NCI-H82 treated with DMSO at 0.1 percent for 48 hours (cell line): ENCODE measurements around the gene SLC9A9.
"Not testable (repeated sequence)": the region's sequence is repeated elsewhere in the genome, so short reads cannot be mapped to it uniquely, and the experiment has no call there.

ENCODE experiments used
- DNase-seq: peaks from one replicate; lab custom pipeline; 2025; ENCODE audit not compliant: unreplicated experiment; lab: John Stamatoyannopoulos, UW

SLC9A9 gene

DNA sequence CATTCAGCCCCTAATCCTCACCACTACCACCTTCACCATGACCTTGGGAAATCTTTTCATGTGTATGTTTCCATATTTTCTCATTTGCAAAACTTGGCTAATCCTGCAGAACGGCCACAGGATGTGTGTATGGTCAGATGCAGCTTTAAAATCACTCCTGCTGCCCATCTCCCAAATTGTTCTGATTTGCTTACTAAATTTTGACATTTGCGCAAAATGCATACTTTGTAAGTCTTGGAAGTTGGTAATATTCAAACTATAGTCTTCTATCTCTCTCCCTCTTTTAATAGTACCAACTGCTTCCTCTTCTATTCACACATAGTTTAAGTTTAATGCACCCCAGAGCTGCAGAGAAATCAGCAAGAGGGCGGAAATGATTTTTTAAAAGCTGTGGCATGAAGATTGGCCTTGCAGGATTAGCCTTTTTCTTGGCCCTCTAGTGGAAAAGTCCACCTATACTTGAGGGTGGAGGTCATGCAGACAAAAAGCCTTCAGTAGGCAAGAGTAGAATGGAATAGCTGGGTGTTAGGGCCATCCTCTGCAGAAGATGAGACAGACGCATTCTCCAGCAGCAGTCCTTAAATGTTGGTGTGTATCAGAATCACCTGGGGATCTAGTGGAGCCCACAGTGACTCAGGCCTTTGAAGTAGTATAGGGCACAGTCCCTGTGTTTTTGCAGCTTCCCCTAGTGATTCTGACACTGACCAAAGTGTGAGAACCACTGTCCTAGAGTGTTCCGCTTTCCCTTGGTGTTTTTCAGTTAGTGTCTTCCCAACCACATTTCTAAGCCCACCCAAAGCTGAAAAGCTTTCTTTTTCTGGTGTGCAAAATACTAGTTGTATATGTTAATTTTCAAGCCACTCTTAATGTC is 547.0 kb downstream of the SLC9A9 start:
- DNase-seq, result no peak

DNA sequence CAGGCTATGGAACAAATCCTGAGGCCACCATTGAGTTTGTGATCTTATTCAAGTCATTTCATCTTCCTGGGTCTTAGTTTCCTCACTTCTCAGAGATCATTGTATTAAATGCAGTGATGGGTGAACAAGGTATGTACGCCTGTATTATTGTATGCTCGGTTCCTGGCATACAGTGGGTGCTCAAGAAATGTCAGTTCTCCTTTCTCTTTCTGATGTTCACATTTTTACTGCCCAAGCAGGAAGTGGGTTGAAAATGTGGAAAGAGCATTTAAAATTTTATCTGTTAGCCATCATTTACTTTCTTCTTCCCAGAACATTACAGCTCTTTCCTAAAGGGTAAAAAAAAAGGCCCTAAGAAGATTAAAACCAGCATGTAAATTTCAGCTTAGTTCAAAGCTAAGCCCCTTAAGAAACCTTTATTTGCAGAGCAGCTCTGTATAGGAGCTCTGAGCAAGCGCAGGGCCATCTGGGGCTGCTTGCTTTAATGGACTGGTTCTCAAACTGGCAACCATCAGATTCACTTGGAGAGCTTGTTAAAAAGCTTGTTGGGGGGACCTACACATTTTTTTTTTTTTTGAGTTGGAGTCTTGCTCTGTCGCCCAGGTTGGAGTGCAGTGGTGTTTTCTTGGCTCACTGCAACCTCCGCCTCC is 549.3 kb downstream of the SLC9A9 start:
- DNase-seq, result peak; percentile 93

DNA sequence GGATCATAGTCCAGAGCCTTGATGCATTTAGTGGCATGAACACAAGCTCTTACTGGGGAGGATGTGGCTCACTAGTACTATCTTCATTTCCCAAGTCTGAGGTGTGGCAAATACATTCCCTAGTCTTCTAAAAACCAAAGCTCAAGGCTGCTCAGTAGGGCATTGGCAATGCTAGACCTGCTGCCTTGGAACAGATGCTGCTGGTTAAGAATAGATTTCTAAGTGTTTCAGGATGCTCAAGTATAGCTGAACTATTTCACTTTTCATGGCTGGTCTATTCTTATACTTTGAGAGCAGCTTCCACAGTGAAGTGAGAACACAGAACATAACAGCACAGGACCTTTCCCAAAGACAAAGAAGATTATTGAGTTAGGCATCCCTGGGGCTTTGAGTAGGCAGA is 549.9 kb downstream of the SLC9A9 start:
- DNase-seq, result peak; percentile 87

DNA sequence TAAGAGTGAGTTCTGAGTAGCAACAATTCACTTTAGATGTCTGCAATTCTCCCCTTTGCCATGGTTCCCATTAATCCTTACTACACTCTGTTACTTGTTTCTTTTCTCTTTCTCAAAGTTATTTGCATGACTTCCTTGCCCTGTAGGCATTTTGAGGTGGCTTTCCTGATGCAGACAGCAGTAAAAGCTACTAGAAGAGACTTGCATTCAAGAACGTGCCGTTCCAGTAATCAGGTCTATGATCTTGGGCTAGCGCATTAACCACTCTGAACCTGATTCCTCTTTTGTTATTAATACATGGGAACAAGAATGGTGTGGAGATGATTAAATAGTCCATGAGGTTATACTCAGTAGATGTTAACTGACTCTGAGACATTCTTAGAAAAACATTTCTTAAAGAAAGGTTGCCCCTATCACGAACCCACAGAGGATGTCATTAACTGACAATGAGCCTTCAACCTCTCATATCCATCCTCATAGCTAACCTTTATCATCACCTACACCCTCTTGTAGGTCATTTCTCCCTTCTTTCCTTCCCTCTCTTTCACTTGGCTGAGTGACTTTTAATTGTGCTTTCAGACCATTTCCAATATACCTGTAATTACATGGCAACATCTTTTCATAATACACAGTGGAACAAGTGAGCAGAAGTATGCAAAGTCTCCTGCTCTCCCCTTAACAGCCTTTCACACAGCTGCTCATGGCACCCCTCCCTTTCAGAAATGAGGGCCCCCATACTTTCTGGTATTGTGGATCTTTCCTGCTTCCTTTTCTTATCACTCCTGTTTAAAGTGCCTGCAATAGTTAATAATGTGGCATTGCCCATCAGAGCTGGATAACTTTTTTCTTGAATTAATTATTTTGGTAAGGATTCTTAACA is 552.8 kb downstream of the SLC9A9 start:
- no peak for DNase-seq

DNA sequence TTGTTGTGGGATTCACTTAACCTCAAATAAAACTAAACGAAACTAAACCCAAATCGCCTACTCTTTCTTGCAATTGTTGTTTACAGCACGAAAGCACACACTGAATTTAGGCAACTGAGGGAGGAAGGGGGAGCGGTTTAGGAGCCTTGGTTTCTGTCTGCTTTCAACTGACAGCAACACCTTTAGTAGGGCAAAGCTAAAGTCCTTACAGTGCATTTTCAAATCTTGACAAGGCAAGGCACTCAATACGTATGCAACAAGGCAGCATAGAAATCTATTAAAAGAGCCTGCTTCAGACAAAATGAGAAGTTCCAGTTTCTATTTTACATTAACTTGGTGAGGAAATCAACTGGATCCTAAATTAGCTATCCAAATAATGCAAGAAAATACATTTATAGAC is 554.1 kb downstream of the SLC9A9 start:
- no peak for DNase-seq

DNA sequence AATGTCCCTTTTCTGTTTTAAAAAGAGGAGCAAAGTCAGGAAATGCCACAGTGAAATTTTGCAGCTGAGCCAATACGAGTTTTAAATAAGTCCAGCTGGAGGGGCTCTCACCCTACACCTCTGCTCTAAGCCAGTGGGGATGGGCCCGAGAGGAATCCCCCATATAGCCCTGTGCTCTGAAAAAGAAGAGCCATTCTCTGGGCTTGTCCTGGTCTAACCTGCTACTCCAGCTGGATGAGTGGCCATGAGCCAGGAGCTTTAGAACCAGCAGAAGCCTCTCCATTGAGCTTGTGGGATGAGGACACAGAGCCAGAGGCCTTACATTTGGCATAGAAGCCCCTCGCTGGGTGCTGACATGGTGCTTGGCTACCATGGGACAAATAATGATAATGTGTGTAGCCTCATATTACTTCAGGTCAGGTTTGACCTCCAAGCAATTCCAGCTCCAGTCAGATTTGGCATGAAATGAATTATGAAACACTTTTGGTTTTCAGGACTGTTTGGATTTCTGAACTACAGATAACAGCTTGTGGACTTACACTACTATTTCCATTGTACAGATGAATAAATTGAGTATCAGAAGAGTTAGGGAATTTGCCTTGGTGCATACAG is 556.3 kb downstream of the SLC9A9 start:
- no peak for DNase-seq

DNA sequence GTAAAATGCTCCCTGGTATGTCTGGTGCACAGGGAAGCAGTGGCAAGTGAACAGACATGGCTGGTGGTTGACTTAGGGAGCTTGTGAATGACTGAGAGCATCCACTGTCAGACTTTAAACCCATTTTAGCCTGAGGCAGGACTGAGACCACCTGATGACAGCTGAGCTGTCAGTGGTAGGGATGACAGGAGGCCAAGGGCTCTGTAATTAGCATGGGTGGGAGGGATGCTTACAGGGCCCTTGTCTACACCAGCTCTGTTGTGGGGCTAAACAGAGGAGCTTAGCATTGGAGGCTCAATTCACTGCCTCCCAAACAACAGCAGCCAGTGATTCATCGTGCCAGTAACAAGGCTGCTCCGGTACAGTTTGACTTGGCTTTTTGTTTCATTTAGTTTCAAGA is 559.3 kb downstream of the SLC9A9 start:
- DNase-seq, result no peak

DNA sequence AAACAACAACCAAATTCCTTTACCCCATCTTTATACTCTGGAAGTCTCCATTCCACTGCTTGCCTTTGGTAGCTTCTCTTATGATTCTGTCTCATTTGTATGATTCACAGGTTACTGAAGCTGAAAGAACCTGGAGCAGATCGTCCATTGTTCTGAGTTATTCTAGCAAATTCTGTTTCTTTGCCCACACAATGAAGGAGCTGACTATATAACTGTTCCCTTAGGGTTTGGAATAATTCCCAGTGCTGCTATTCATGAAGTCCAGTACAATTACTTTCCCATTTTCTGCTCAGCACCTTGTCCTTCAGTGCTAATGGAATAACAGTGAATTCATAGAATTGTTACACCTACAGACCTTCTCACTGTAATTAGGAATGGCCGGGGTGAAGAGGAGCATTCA is 560.9 kb downstream of the SLC9A9 start:
- no peak for DNase-seq

DNA sequence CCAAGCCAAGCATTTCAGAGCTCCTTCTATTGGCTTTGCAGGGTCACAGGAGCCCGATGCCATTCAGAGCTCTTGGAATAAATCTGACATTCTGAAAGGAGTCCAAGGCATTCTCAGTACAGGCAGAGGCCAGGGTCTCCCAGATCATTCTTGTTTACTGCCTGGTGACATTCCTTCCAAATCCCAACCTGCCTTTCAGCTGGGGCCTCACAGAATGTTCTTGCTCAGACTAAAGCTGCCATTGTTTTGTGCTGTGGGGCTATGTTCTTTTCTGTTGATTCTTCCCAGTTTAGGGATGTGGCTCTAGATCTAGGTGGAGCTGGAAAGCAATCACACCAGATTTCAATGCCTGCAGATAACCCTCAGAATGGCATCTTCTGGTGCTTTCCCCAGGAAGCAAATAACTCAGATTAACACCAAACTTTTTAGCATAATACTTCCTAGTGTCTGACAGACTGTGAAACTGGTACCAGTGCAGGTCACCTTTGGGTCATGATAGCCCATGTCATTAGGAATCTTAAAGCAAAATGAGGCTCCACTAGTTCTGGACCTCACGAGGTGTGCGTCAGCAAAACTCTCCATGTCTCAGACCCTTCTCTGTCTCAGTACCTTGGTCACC is 561.8 kb downstream of the SLC9A9 start:
- DNase-seq, result no peak

DNA sequence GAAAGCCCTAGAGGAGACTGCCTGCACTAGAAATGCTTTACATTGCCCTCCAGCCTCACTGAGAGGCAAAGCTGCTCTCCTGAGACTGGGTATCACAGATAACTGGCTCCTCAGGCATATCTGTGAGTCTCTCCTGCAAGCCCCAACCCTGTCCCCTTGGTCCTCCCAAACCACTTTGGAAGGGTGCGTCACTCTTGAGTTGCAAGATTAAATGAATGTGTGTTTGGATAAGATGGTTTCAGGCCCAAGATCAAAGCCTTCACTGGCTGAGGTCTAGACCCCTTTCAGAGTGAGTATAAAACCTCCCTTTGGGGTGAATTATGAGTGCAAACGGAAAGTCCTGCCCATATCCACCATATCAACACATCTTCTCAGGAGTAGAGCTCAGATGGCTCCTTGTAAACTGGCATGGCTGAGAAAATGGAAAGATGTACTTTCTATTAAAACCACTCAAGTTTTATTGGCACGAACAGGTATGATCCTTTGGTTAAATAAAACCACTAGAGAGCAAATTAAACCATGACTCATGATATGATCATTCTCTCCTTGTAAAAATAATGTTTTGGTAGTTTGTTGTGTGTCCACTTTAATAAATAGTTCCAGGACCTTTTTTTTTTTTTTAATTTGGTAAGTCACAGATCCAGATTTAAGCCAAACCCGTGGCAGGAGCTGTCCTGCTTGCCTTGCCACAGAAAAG is 564.7 kb downstream of the SLC9A9 start:
- no peak for DNase-seq

DNA sequence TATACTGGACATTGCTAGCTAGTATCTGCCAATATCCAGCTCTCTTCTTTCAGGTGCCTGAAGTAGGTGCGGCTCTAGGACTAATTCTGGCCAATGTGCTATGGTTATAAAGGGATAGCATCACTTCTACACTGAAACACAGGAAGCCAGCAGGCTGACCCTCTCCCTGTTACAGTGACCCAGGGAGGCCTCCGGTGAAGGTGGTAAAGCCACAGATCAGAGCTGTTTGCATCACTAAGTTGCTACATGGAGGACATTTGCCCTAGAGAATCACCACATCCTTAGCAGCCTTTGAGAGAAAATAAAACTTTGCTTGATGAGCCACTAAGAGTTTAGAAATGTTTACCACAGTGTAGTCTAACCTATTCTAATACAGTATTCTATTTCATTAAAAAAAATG is 567.3 kb downstream of the SLC9A9 start:
- no peak for DNase-seq

DNA sequence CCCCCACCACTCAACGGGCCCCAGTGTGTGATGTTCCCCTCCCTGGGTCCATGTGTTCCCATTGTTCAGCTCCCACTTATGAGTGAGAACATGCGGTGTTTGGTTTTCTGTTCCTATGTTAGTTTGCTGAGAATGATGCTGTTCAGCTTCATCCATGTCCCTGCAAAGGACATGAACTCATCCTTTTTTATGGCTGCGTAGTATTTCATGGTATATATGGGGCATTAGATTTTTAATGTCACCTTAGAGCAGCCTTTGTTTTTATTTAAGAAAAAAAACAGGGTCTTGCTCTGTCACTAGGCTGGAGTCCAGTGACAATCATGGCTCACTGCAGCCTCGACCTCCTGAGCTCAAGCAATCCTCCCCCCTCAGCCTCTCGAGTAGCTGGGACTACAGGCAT is 568.7 kb downstream of the SLC9A9 start:
- DNase-seq, result not testable (repeated sequence)

DNA sequence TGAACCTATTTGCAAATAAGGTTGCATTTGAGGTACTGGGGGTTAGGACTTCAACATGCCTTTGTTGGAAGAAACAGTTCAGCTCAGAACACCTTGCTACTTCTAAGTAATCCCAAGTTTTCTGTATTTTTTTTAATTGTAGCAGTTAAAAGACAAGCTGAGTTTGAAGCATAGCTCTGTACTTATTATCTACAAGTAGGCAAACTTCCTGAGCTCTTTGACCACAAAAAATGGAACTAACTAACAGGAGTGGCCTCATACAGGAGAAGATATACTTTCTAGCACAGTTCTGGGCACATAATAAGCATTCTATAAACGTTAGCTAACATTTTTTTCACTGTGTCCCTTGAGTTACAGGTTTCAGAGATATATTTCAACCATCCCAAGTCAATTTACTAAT is 569.5 kb downstream of the SLC9A9 start:
- no peak for DNase-seq

DNA sequence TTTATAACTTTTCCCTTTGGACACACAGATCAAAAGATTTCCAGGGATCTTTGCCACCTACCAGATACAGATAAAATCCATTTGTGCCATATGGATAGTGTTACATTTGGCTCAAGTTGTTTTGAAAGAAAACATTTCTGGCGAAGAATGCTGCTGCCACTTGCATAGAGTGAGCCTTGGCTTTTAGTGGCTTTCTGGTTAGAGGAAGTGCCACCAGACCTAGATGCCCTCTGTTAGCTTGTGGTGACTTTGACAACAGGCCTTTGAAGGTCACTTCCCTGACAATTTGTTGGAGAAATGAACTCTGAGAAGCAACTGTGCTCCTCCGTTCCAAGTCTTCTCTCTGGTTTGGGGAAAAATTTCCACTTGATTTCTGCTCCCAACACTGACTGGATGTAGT is 570.7 kb downstream of the SLC9A9 start:
- no peak for DNase-seq

DNA sequence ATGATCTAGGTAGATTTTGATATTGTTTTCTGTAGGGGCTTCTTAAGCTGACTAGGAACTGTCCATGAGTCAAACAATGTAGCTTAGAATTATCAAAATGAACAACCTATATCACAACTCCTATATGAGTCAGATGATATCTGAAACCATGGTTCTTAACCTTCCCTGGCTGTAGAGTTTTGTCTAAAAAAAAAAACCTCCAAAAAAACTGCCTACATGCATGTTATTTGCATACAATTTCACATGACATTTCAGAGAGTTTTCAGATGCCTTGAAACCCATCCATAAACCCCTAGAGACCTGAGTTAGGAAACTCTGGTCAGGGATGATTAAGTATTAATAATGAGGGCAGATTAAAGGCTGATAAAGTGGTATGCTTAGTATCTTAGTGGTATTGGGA is 571.7 kb downstream of the SLC9A9 start:
- no peak for DNase-seq

DNA sequence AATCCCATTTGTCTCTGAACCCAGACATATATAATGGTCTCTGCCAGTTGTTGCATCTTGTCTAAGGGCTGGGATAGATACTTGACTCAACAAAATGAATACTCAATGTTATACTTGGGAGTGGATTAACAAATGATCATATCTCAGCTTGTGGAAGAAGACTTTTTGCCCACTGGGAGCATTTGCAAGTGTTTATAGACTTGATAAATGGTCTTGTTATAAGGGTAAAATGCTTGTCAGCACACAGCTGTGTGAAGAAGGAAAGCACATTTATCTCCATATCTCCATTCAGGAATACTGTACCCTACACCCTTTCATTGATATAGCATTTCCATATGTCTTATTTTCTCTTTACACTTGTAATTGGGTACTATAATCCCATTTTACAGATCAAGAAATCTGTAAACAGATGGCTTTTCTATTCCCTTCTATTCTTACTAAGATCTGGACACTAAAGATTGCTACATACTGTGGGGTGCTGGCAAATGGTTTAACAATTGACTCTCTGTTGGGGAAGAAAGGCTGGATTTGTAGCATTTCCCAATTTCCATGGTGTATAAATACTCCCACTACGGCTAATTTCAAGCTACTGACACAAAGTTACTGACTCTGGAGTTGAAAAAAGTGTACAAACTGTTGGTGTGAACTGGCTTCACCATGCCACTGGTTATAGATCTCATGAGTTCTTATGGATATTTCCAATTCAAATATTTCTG is 574.1 kb downstream of the SLC9A9 start:
- no peak for DNase-seq

DNA sequence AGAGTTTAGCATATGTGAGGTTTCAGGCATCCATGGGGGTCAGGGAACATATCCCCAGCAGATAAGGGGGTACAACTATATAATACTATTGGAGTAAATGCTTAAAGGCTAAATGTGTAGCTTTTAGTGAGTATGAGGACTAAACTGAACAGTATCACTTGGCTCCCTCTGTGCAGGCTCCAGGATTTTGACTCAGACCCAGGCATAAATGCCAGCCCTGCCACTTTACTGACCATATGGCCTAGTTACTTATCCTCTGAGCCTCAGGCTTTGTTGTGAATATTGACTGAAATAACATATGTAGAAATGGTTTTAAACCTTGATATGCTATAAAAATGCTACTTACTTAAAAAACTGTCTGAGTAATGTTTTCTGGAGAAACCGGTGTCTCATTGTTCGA is 577.1 kb downstream of the SLC9A9 start:
- no peak for DNase-seq

DNA sequence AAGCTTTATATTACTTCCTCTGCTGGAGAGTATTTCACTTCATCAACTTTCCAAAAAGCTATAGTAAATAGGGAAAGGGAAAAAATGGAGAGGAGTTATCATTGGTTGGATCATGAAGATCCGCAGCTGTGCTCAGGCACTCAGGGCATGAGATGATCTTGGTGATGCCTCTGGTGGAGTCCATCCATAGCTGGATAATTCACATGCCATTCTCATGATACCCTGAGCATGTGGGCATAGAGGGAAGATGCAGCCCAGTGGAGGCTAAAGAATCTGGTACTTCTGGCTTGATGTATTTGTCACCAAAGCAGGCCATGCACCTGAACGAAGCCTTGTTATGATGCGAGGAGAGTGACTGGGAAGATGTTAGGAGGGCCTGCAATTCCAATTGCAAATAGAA is 578.5 kb downstream of the SLC9A9 start:
- no peak for DNase-seq

DNA sequence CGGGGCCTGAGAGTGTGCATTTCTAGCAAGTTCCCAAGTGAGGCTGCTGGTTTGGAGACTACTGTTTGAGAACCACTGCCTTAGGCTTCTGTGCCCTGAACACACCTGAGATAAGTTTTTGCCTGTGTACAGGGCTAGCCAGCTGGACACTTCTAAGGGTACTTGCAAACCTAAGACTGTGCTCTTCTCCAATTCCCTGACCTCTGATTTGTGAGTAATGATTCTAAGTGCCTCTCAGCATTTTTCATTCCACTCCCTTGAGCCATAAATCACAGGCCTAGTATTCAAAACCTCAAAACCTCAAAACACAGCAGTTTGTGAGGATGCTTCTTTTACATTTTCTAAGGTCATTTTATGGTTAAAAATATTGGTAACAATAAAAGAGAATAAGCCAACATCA is 580.3 kb downstream of the SLC9A9 start:
- no peak for DNase-seq

DNA sequence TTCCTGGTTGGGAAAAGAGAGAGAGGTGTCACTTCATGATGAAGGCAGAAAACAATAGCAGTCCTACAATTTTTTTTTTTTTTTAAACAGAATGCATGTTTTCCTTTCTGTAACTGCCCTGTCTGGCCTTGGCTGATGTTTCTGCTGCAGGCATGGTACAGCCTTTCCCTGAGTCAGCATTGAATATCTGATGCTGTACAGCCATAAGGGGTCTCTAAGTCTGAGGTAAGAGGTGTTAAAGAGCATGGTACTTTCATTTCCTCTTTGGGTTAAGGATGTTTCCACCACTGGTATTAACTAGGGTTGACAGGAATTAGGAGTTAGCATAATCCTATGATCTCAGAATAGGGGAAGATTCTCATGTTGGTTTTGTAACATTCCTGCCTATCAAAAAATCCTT is 581.3 kb downstream of the SLC9A9 start:
- DNase-seq, result no peak
